ENCODE results near the gene CFAP119. TPM values are rescaled to one million over a fixed set of nuclear protein-coding genes. Genes with fewer than 3 reads are reported as not detected.
"Not testable (repeated sequence)": the region's sequence is repeated elsewhere in the genome, so short reads cannot be mapped to it uniquely, and the experiment has no call there.

Gene CFAP119
- 1 to 10 TPM; 3.4 to 5.1 (median 4.9) TPM for total RNA-seq
- 3.0 TPM for total RNA-seq (2013)

- Histone ChIP-seq H3K4me1 (ENCODE audit: control insufficient read depth, insufficient read depth, low read length) (peaks cover 57% of the 10 kb centered on the region), H3K27ac (ENCODE audit: low read length) (peak within 1 kb of the TSS; percentile 77), H3K36me3 (ENCODE audit: control insufficient read depth, insufficient read depth, low read length) (peaks cover 43% of the 10 kb centered on the region), H3K9me3 (ENCODE audit: control insufficient read depth, insufficient read depth, low read length) (no peaks in the 10 kb centered on the region), H3K27me3 (ENCODE audit: control insufficient read depth, insufficient read depth, low read length) (no peaks in the 10 kb centered on the region), H3K4me3 (ENCODE audit: low read length) (peak within 1 kb of the TSS; percentile 80)
- WGBS (ENCODE audit: insufficient coverage), result under 1% methylated on average over 60 of the region's 60 CpGs
- H3K27ac Mint-ChIP-seq, result peak within 1 kb of the TSS; percentile 92
- no peaks in the 10 kb centered on the region for H3K9me3 Mint-ChIP-seq
- intact Hi-C loops (cut with micrococcal nuclease), result loop anchor here (1.0 to 10.0 kb wide), 4 partner anchors 13 to 160 kb away; partner anchors contain the start of genes FBXL19 and PHKG2
- peak; percentile 94 to 97 (median 95) for ATAC-seq
- no peaks in the 10 kb centered on the region for H3K36me3 Mint-ChIP-seq
- peaks cover 36 to 55% of the 10 kb centered on the region in 2 donors for H3K4me1 Mint-ChIP-seq
- H3K27me3 Mint-ChIP-seq (ENCODE audit: low read depth in 2 of 2), result no peaks in the 10 kb centered on the region
- no peak for TF ChIP-seq CTCF (IDR thresholded peaks at IDR 0.05)
- H3K4me3 Mint-ChIP-seq, result peak within 1 kb of the TSS; percentile 95
- peak; percentile 84 to 95 for DNase-seq
Measured at GRCh38 chr16:30761928-30762902, at the start of gene CFAP119, which contains the start of gene RNF40. CFAP119 (minus strand) TSS chr16:30762062; CDS start chr16:30761748, 314 bp downstream. RNF40 (plus strand) TSS chr16:30762322; CDS start chr16:30762546, 224 bp downstream.

- intact Hi-C loops (cut with micrococcal nuclease); H3K27ac ChIP-seq (ENCODE audit: low read length); H3K27me3 Mint-ChIP-seq (ENCODE audit: low read depth in 2 of 2); H3K4me3 ChIP-seq (ENCODE audit: low read length); DNase-seq; H3K9me3 Mint-ChIP-seq; H3K36me3 Mint-ChIP-seq; H3K9me3 ChIP-seq (ENCODE audit: control insufficient read depth, insufficient read depth, low read length); H3K36me3 ChIP-seq (ENCODE audit: control insufficient read depth, insufficient read depth, low read length); H3K27me3 ChIP-seq (ENCODE audit: control insufficient read depth, insufficient read depth, low read length); ATAC-seq; H3K4me3 Mint-ChIP-seq; H3K27ac Mint-ChIP-seq: not testable (repeated sequence)
- 83% methylated on average over 5 of the region's 5 CpGs for WGBS (ENCODE audit: insufficient coverage)
- H3K4me1 Mint-ChIP-seq, result peaks cover 29 to 32% of the 10 kb centered on the region in 2 donors
- peaks cover 31% of the 10 kb centered on the region for H3K4me1 ChIP-seq (ENCODE audit: control insufficient read depth, insufficient read depth, low read length)
Measured at GRCh38 chr16:30809675-30810074, 47.8 kb upstream of the CFAP119 start.

- WGBS (ENCODE audit: insufficient coverage), result 58% methylated on average over 4 of the region's 5 CpGs
- intact Hi-C loops (cut with micrococcal nuclease); H3K27ac ChIP-seq (ENCODE audit: low read length): not testable (repeated sequence)
Measured at GRCh38 chr16:30808890-30809426, 47.1 kb upstream of the CFAP119 start.

GRCh38 chr16:30808146-30808545, 46.3 kb upstream of the CFAP119 start:
- 31% methylated on average over 5 of the region's 5 CpGs for WGBS (ENCODE audit: insufficient coverage)

More at GRCh38 chr16:30808890-30809426, 47.1 kb upstream of the CFAP119 start:
- not testable (repeated sequence) for H3K36me3 Mint-ChIP-seq; H3K9me3 ChIP-seq (ENCODE audit: control insufficient read depth, insufficient read depth, low read length); H3K9me3 Mint-ChIP-seq; H3K4me3 Mint-ChIP-seq; H3K27ac Mint-ChIP-seq; H3K4me3 ChIP-seq (ENCODE audit: low read length); H3K27me3 Mint-ChIP-seq (ENCODE audit: low read depth in 2 of 2); H3K27me3 ChIP-seq (ENCODE audit: control insufficient read depth, insufficient read depth, low read length); ATAC-seq; H3K36me3 ChIP-seq (ENCODE audit: control insufficient read depth, insufficient read depth, low read length); DNase-seq
- peaks cover 21 to 26% of the 10 kb centered on the region in 2 donors for H3K4me1 Mint-ChIP-seq
- H3K4me1 ChIP-seq (ENCODE audit: control insufficient read depth, insufficient read depth, low read length), result peaks cover 27% of the 10 kb centered on the region

More at GRCh38 chr16:30808146-30808545, 46.3 kb upstream of the CFAP119 start:
- Histone ChIP-seq H3K4me1 (ENCODE audit: control insufficient read depth, insufficient read depth, low read length) (peaks cover 22% of the 10 kb centered on the region), H3K27ac (ENCODE audit: low read length) (no peak overlapping the region), H3K36me3 (ENCODE audit: control insufficient read depth, insufficient read depth, low read length) (no peaks in the 10 kb centered on the region), H3K4me3 (ENCODE audit: low read length) (no peak overlapping the region), H3K27me3 (ENCODE audit: control insufficient read depth, insufficient read depth, low read length) (no peaks in the 10 kb centered on the region), H3K9me3 (ENCODE audit: control insufficient read depth, insufficient read depth, low read length) (no peaks in the 10 kb centered on the region)
- intact Hi-C loops (cut with micrococcal nuclease), result no loop called here
- H3K27me3 Mint-ChIP-seq (ENCODE audit: low read depth in 2 of 2), result peaks cover 0 to 3% of the 10 kb centered on the region in 2 donors
- H3K4me1 Mint-ChIP-seq, result peaks cover 16 to 21% of the 10 kb centered on the region in 2 donors
- TF ChIP-seq CTCF (IDR thresholded peaks at IDR 0.05), result no peak
- no peak overlapping the region for H3K4me3 Mint-ChIP-seq
- no peaks in the 10 kb centered on the region for H3K36me3 Mint-ChIP-seq
- H3K27ac Mint-ChIP-seq, result no peak overlapping the region
- no peaks in the 10 kb centered on the region for H3K9me3 Mint-ChIP-seq
- ATAC-seq, result no peak
- no peak for DNase-seq
